ENCODE data around the gene BLOC1S4.

GRCh38 chr4:6722891-6723290 is 6.9 kb downstream of the BLOC1S4 start:
- TF ChIP-seq, protein P1, sequence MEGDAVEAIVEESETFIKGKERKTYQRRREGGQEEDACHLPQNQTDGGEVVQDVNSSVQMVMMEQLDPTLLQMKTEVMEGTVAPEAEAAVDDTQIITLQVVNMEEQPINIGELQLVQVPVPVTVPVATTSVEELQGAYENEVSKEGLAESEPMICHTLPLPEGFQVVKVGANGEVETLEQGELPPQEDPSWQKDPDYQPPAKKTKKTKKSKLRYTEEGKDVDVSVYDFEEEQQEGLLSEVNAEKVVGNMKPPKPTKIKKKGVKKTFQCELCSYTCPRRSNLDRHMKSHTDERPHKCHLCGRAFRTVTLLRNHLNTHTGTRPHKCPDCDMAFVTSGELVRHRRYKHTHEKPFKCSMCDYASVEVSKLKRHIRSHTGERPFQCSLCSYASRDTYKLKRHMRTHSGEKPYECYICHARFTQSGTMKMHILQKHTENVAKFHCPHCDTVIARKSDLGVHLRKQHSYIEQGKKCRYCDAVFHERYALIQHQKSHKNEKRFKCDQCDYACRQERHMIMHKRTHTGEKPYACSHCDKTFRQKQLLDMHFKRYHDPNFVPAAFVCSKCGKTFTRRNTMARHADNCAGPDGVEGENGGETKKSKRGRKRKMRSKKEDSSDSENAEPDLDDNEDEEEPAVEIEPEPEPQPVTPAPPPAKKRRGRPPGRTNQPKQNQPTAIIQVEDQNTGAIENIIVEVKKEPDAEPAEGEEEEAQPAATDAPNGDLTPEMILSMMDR (IDR thresholded peaks at IDR 0.05): no peak
- TF ChIP-seq POLR2A (IDR thresholded peaks at IDR 0.05) (no peak), POLR2AphosphoS5 (IDR thresholded peaks at IDR 0.05) (no peak)
